SK-N-SH (cell line): ENCODE measurements around the gene DEFB118. TPM values are rescaled to one million over a fixed set of nuclear protein-coding genes. Genes with fewer than 3 reads are reported as not detected.

Source experiments
- CTCF ChIA-PET: fragments of 300-600, 350-600 bp; formaldehyde crosslinking; extraction: SDS; loops from one replicate; lab custom pipeline; 2021; lab: Yijun Ruan, JAX
- POLR2A ChIA-PET: fragments of 350-600 bp; sonication (Branson Sonifier 250); formaldehyde crosslinking; extraction: SDS; loops from one replicate; lab custom pipeline; 2020; ENCODE audit warnings: antibody characterized with exemption, inconsistent platforms; lab: Yijun Ruan, JAX
- DNase-seq: peaks from one replicate; pipeline ENCODE4 v3.0.0; 2012
- H2AFZ ChIP-seq: fragments of 200-600 bp; sonication (generic); 2 replicates; pipeline ENCODE4 v1.8.1; 2016; ENCODE audit warnings: antibody characterized with exemption, mild to moderate bottlenecking, low read depth
- H3F3A ChIP-seq: fragments of 200-600 bp; sonication (generic); replicated peaks from 2 replicates; pipeline ENCODE3; 2016; ENCODE audit warnings: antibody characterized with exemption, mild to moderate bottlenecking; ENCODE audit not compliant: insufficient read depth
- H3K27ac ChIP-seq, 2 experiments: fragments of 200-500 bp in 1 of 2; fragments of 200-600 bp in 1 of 2; sonication (Bioruptor generic) in 1 of 2; sonication (generic), shearing (Covaris generic) in 1 of 2; 2 replicates each; pipeline versions ENCODE4 v1.5.1 to v1.6.1; 2014 to 2016; ENCODE audit warnings: low read depth in 2 of 2, inconsistent platforms in 1 of 2, low read length in 1 of 2, mild to moderate bottlenecking in 1 of 2, mixed read lengths in 1 of 2
- H3K27me3 ChIP-seq: fragments of 200-600 bp; sonication (generic), shearing (Covaris generic); 2 replicates; pipeline ENCODE4 v1.6.1; 2016; ENCODE audit warnings: mixed run types; ENCODE audit not compliant: insufficient read depth
- H3K36me3 ChIP-seq, 2 experiments: fragments of 200-500 bp in 1 of 2; fragments of 200-600 bp in 1 of 2; sonication (Bioruptor generic) in 1 of 2; sonication (generic) in 1 of 2; replicated peaks in 1 of 2; 2 replicates each; pipeline versions ENCODE3 to v1.5.1; 2014 to 2016; ENCODE audit warnings: low read length in 1 of 2, mild to moderate bottlenecking in 1 of 2; ENCODE audit not compliant: insufficient read depth in 2 of 2, control insufficient read depth in 1 of 2
- H3K4me1 ChIP-seq, 2 experiments: fragments of 200-500 bp in 1 of 2; fragments of 200-600 bp in 1 of 2; sonication (Bioruptor generic) in 1 of 2; sonication (generic), shearing (Covaris generic) in 1 of 2; 2 replicates each; pipeline versions ENCODE4 v1.5.1 to v1.6.1; 2014 to 2016; ENCODE audit warnings: low read depth in 1 of 2, low read length in 1 of 2, mixed run types in 1 of 2; ENCODE audit not compliant: insufficient read depth in 2 of 2, control insufficient read depth in 1 of 2
- H3K4me2 ChIP-seq: fragments of 200-600 bp; sonication (generic), shearing (Covaris generic); 2 replicates; pipeline ENCODE4 v1.6.1; 2017; ENCODE audit warnings: mixed run types
- H3K4me3 ChIP-seq, 2 experiments: fragments of 200-500 bp in 1 of 2; fragments of 200-600 bp in 1 of 2; sonication (Bioruptor generic) in 1 of 2; sonication (generic), shearing (Covaris generic) in 1 of 2; 2 replicates each; pipeline versions ENCODE4 v1.5.1 to v1.8.1; 2014 to 2016; ENCODE audit warnings: low read depth in 2 of 2, inconsistent platforms in 1 of 2, low read length in 1 of 2, mild to moderate bottlenecking in 1 of 2, mixed read lengths in 1 of 2, moderate library complexity in 1 of 2
- H3K79me2 ChIP-seq: fragments of 200-600 bp; sonication (generic); 2 replicates; pipeline ENCODE4 v1.8.1; 2017; ENCODE audit warnings: mild to moderate bottlenecking; ENCODE audit not compliant: insufficient read depth
- H3K9ac ChIP-seq: fragments of 200-600 bp; sonication (generic); 2 replicates; pipeline ENCODE4 v1.6.1; 2017; ENCODE audit warnings: mixed run types
- H3K9me2 ChIP-seq: fragments of 200-600 bp; sonication (generic); 2 replicates; pipeline ENCODE4 v1.6.1; 2017; ENCODE audit warnings: mixed run types
- H3K9me3 ChIP-seq: fragments of 200-600 bp; sonication (generic); 2 replicates; pipeline ENCODE4 v1.6.1; 2017; ENCODE audit warnings: mixed run types, mild to moderate bottlenecking, moderate library complexity
- H4K20me1 ChIP-seq: fragments of 200-600 bp; sonication (generic); 2 replicates; pipeline ENCODE4 v1.6.1; 2017; ENCODE audit warnings: mild to moderate bottlenecking, mixed run types; ENCODE audit not compliant: insufficient read depth
- ELF1 ChIP-seq: IDR thresholded peaks from 2 replicates; pipeline ENCODE4 v1.4.0; 2012
- FOSL2 ChIP-seq: IDR thresholded peaks from 2 replicates; pipeline ENCODE4 v1.4.0; 2012; ENCODE audit warnings: low read depth, mild to moderate bottlenecking, moderate library complexity, borderline replicate concordance
- FOXM1 ChIP-seq: IDR thresholded peaks from 2 replicates; pipeline ENCODE4 v1.4.0; 2012; ENCODE audit warnings: low read depth, mild to moderate bottlenecking
- GABPA ChIP-seq: IDR thresholded peaks from 2 replicates; pipeline ENCODE4 v1.4.0; 2012; ENCODE audit warnings: low read depth, mild to moderate bottlenecking
- JUND ChIP-seq: IDR thresholded peaks from 2 replicates; pipeline ENCODE4 v1.4.0; 2012
- MAX ChIP-seq: IDR thresholded peaks from 2 replicates; pipeline ENCODE4 v1.4.0; 2012; ENCODE audit warnings: low read depth
- MXI1 ChIP-seq: IDR thresholded peaks from 2 replicates; pipeline ENCODE4 v1.6.1; 2012; ENCODE audit warnings: mild to moderate bottlenecking, low read depth, low read length, improper control_type of control experiment
- NFIC ChIP-seq: IDR thresholded peaks from 2 replicates; pipeline ENCODE4 v1.4.0; 2012; ENCODE audit warnings: borderline replicate concordance
- NRF1 ChIP-seq: IDR thresholded peaks from 2 replicates; pipeline ENCODE4 v1.6.1; 2012; ENCODE audit warnings: low read depth, mild to moderate bottlenecking, low read length
- RAD21 ChIP-seq: IDR thresholded peaks from 2 replicates; pipeline ENCODE4 v1.6.1; 2012; ENCODE audit warnings: mild to moderate bottlenecking, low read length
- REST ChIP-seq: IDR thresholded peaks from 2 replicates; pipeline ENCODE4 v1.6.1; 2012; ENCODE audit warnings: mild to moderate bottlenecking, low read depth, low read length, moderate library complexity
- RFX5 ChIP-seq: IDR thresholded peaks from 2 replicates; pipeline ENCODE4 v1.6.1; 2012; ENCODE audit warnings: mild to moderate bottlenecking, improper control_type of control experiment, low read length
- SMC3 ChIP-seq: IDR thresholded peaks from 2 replicates; pipeline ENCODE4 v1.6.1; 2012; ENCODE audit warnings: low read depth, low read length, improper control_type of control experiment
- TAF1 ChIP-seq: IDR thresholded peaks from 2 replicates; pipeline ENCODE4 v1.6.1; 2012; ENCODE audit warnings: low read depth, mild to moderate bottlenecking, low read length, moderate library complexity, borderline replicate concordance
- TCF12 ChIP-seq: IDR thresholded peaks from 2 replicates; pipeline ENCODE4 v1.4.0; 2012
- TEAD4 ChIP-seq: IDR thresholded peaks from 2 replicates; pipeline ENCODE4 v1.4.0; 2012; ENCODE audit warnings: mild to moderate bottlenecking, borderline replicate concordance; ENCODE audit not compliant: insufficient read depth
- YY1 ChIP-seq: IDR thresholded peaks from 2 replicates; pipeline ENCODE4 v1.4.0; 2012; ENCODE audit warnings: low read depth, mild to moderate bottlenecking
- WGBS: methylation state at CpG from one replicate; pipeline ENCODE4 v1.1.6; 2017; ENCODE audit warnings: low lambda C conversion rate; 5-methylcytosine and 5-hydroxymethylcytosine counted together
- polyA plus RNA-seq, 3 experiments: library from polyadenylated mRNA; depleted of rRNA; stranded (reverse); fragments of >200 nt; gene quantifications; 2 replicates each; pipeline ENCODE4 v1.2.3, GENCODE V29; 2012
- TF ChIP-seq, protein P1 (sequence below): fragments of 150-350 bp; IDR thresholded peaks from 2 replicates; pipeline ENCODE4 v1.6.1; 2016; ENCODE audit warnings: mild to moderate bottlenecking, low read depth, low read length

The DEFB118 gene
- polyA plus RNA-seq, 1 of the 3 experiments (the other 2 are of a cell fraction): not detected

DNA sequence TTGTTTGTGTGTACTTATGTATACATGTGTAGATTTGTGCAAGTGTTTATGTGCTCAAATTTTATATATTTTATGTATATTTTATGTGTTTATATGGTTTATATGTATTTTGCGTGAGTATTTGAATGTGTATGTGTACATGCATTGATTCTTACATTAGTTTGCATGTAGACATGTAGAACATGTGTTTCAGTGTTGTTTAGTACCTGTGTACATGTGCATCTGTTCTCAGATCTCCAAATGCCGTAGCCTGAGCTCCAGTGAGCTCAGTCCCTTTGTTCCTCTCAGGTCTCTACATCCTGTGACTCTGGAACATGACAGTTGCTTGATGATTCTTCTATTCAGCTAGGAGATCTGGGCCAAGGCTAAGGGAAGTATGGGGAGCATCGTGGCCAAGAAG, 26.5 kb downstream of the DEFB118 start:
- Histone ChIP-seq H3K4me3 (no peak overlapping the region), H3F3A (no peaks in the 10 kb centered on the region), H3K79me2 (no peaks in the 10 kb centered on the region), H3K4me2 (no peak overlapping the region), H2AFZ (no peak overlapping the region), H3K9me3 (no peaks in the 10 kb centered on the region), H3K27me3 (no peaks in the 10 kb centered on the region; the same call in 1 of the 2 replicates), H3K9me2 (no peaks in the 10 kb centered on the region), H3K9ac (no peak overlapping the region), H3K27ac (no peak overlapping the region), H3K36me3 (no peaks in the 10 kb centered on the region), H3K4me1 (no peaks in the 10 kb centered on the region), H4K20me1 (no peaks in the 10 kb centered on the region)
- ChIA-PET CTCF (no interaction called here), POLR2A (no interaction called here)
- DNase-seq: no peak
- TF ChIP-seq RFX5 (no peak), RAD21 (no peak), MXI1 (no peak), YY1 (no peak), FOSL2 (no peak), FOXM1 (no peak), TAF1 (no peak), NFIC (no peak), MAX (no peak), NRF1 (no peak), TCF12 (no peak), JUND (no peak)
- TF ChIP-seq, protein P1, sequence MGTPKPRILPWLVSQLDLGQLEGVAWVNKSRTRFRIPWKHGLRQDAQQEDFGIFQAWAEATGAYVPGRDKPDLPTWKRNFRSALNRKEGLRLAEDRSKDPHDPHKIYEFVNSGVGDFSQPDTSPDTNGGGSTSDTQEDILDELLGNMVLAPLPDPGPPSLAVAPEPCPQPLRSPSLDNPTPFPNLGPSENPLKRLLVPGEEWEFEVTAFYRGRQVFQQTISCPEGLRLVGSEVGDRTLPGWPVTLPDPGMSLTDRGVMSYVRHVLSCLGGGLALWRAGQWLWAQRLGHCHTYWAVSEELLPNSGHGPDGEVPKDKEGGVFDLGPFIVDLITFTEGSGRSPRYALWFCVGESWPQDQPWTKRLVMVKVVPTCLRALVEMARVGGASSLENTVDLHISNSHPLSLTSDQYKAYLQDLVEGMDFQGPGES: no peak
- 2% methylated on average over 3 of the region's 3 CpGs for WGBS

DNA sequence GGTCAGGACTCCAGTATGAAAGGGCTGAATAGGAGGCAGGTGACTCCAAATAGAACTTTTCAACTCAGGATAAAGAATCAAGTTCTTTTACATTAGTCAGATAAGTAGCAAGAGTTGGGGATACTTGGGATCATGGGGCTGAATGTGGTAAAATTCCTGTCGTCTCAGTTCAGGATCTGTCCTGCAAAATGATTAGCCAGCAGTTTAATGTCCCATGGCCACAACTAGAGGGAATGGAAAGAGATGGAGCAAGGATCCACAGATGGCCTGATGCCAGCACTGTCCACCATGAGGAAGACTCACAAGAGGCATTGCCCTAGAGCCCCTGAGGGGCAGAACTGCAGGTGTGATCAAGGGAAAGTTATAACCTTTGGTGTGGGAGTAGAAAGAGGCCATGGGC, 35.5 kb downstream of the DEFB118 start:
- H3K4me1 ChIP-seq: no peaks in the 10 kb centered on the region
- no peak overlapping the region for H3K27ac ChIP-seq
- no peak overlapping the region for H3K9ac ChIP-seq
- no peaks in the 10 kb centered on the region for H4K20me1 ChIP-seq
- H3K36me3 ChIP-seq: no peaks in the 10 kb centered on the region
- TF ChIP-seq SMC3 (no peak), REST (no peak), ELF1 (no peak), NFIC (no peak), GABPA (no peak), TEAD4 (no peak)
- H3K27me3 ChIP-seq: no peaks in the 10 kb centered on the region
- DNase-seq: no peak
- POLR2A ChIA-PET: no interaction called here
- H3K9me3 ChIP-seq: no peaks in the 10 kb centered on the region
- H3K79me2 ChIP-seq: no peaks in the 10 kb centered on the region
- no peak overlapping the region for H3K4me2 ChIP-seq
- CTCF ChIA-PET: no interaction called here
- 0% methylated on average over 1 of the region's 1 CpG for WGBS
- no peaks in the 10 kb centered on the region for H3K9me2 ChIP-seq
- H3F3A ChIP-seq: no peaks in the 10 kb centered on the region
- H3K4me3 ChIP-seq: no peak overlapping the region
- H2AFZ ChIP-seq: no peak overlapping the region
